GM23248 (cell line): ENCODE measurements around the gene CLEC16A. TPM values are rescaled to one million over a fixed set of nuclear protein-coding genes. Genes with fewer than 3 reads are reported as not detected.
A peak's percentile ranks its signal among the peaks of the same experiment; 100 is the strongest.

Experiments
- DNase-seq: peaks from one replicate; pipeline ENCODE4 v3.0.0-alpha.2; 2015
- H2AFZ ChIP-seq: fragments of 200-600 bp; sonication (generic); 2 replicates; pipeline ENCODE4 v1.6.1; 2016; ENCODE audit warnings: antibody characterized with exemption
- H3F3A ChIP-seq: fragments of 200-600 bp; sonication (generic); 2 replicates; pipeline ENCODE4 v1.6.1; 2016; ENCODE audit warnings: mild to moderate bottlenecking, antibody characterized with exemption, mixed run types; ENCODE audit not compliant: insufficient read depth
- H3K27ac ChIP-seq: fragments of 200-600 bp; sonication (generic); 2 replicates; pipeline ENCODE4 v1.5.1; 2016; ENCODE audit warnings: mild to moderate bottlenecking
- H3K27me3 ChIP-seq: fragments of 200-600 bp; sonication (generic); replicated peaks from 2 replicates; pipeline ENCODE4 v1.6.1; 2016; ENCODE audit warnings: mild to moderate bottlenecking; ENCODE audit not compliant: insufficient read depth
- H3K36me3 ChIP-seq: fragments of 200-600 bp; sonication (generic); 2 replicates; pipeline ENCODE4 v1.6.1; 2016; ENCODE audit warnings: low read depth, mild to moderate bottlenecking
- H3K4me1 ChIP-seq: fragments of 200-600 bp; sonication (generic); 2 replicates; pipeline ENCODE4 v1.6.1; 2016; ENCODE audit warnings: mild to moderate bottlenecking; ENCODE audit not compliant: insufficient read depth
- H3K4me2 ChIP-seq: fragments of 200-600 bp; sonication (generic); one replicate; pipeline ENCODE4 v1.6.1; 2016; ENCODE audit warnings: mild to moderate bottlenecking; ENCODE audit not compliant: unreplicated experiment
- H3K4me3 ChIP-seq: fragments of 200-600 bp; sonication (generic); 2 replicates; pipeline ENCODE4 v1.5.1; 2016; ENCODE audit warnings: mild to moderate bottlenecking
- H3K79me2 ChIP-seq: fragments of 200-600 bp; sonication (generic); 2 replicates; pipeline ENCODE4 v1.6.1; 2016; ENCODE audit warnings: mild to moderate bottlenecking; ENCODE audit not compliant: insufficient read depth
- H3K9ac ChIP-seq: fragments of 200-600 bp; sonication (generic); 2 replicates; pipeline ENCODE4 v1.6.1; 2016; ENCODE audit warnings: mild to moderate bottlenecking
- H3K9me2 ChIP-seq: fragments of 200-600 bp; sonication (generic); 2 replicates; pipeline ENCODE4 v1.6.1; 2016; ENCODE audit warnings: mixed run types, mild to moderate bottlenecking, moderate library complexity; ENCODE audit not compliant: insufficient read depth
- H3K9me3 ChIP-seq: fragments of 200-600 bp; sonication (generic); one replicate; pipeline ENCODE4 v1.6.1; 2017; ENCODE audit warnings: low read depth
- H4K20me1 ChIP-seq: fragments of 200-600 bp; sonication (generic); 2 replicates; pipeline ENCODE4 v1.6.0; 2016; ENCODE audit not compliant: insufficient read depth
- EZH2 ChIP-seq: fragments of 200-600 bp; sonication (generic); IDR thresholded peaks from 2 replicates; pipeline ENCODE4 v1.6.1; 2018; ENCODE audit warnings: antibody characterized with exemption, mild to moderate bottlenecking; ENCODE audit not compliant: insufficient read depth, poor library complexity, severe bottlenecking
- EZH2phosphoT487 ChIP-seq: fragments of 200-600 bp; sonication (generic); IDR thresholded peaks from 2 replicates; pipeline ENCODE4 v1.6.1; 2018; ENCODE audit warnings: antibody characterized with exemption, moderate library complexity, mild to moderate bottlenecking, low read depth; ENCODE audit not compliant: insufficient read depth
- WGBS, 2 experiments: methylation state at CpG; one replicate each; pipeline ENCODE4 v1.1.6; 2015 to 2017; ENCODE audit warnings: low lambda C conversion rate in 2 of 2, low coverage in 1 of 2; ENCODE audit errors: missing lambda C conversion rate in 2 of 2; 5-methylcytosine and 5-hydroxymethylcytosine counted together
- in situ Hi-C: fragments of 300-500 bp; cut with MboI; formaldehyde crosslinking; loops from 2 replicates; pipeline ENCODE4 v1.15.0; 2020
- polyA plus RNA-seq: library from polyadenylated mRNA; unstranded; fragments of >200 nt; fragmentation: Nextera tagmentation; extraction: Ambion mirVana; gene quantifications from 2 replicates; pipeline ENCODE4 v1.2.1, GENCODE V29; 2016
- total RNA-seq: library from RNA; depleted of rRNA; stranded (reverse); fragments of >200 nt; shearing (Covaris generic); gene quantifications from 2 replicates; pipeline ENCODE4 v1.2.3, GENCODE V29; 2014

Gene CLEC16A
- total and polyA plus RNA-seq, 2 experiments from 2014 or later: 13.2 to 21.4 TPM

DNA sequence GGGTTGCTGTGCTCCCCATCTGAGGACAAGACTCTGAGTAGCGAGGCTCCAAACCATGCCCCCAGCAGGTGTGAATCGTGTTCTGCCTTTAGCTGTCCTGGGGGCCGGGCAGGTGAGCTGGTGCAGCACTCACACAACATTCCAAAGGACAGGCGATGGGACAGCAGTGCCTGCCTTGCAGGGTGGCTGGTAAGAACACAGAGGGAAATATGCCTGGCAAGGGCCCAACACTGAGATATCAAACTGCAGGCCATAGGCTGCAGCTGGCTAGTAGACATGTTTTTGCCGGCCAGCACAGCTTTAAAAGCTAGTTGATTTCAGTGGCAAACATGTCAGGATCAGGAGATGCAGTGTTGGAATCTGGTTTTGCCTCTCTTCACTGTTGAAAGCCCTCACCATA is 23.6 kb downstream of the CLEC16A start:
- no peaks in the 10 kb centered on the region for H3F3A ChIP-seq
- H3K4me3 ChIP-seq: no peak overlapping the region
- H3K4me2 ChIP-seq: no peak overlapping the region
- WGBS, 2 experiments: 79 to 87% methylated on average over 5 of the region's 5 CpGs
- DNase-seq: no peak
- no peak overlapping the region for H3K9ac ChIP-seq
- H3K9me3 ChIP-seq: no peaks in the 10 kb centered on the region
- in situ Hi-C loops: loop anchor here (10.0 to 25.0 kb wide), 3 partner anchors 287 to 719 kb away; partner anchors contain the start of gene SOCS1
- no peak overlapping the region for H3K27ac ChIP-seq
- no peak overlapping the region for H2AFZ ChIP-seq
- H3K4me1 ChIP-seq: peaks cover 10% of the 10 kb centered on the region
- H3K79me2 ChIP-seq: no peaks in the 10 kb centered on the region; the same call in 1 of the 2 replicates
- no peak for TF ChIP-seq EZH2phosphoT487
- no peak for TF ChIP-seq EZH2
- peaks cover 11% of the 10 kb centered on the region for H3K36me3 ChIP-seq
- no peaks in the 10 kb centered on the region for H3K9me2 ChIP-seq
- no peaks in the 10 kb centered on the region for H3K27me3 ChIP-seq
- no peaks in the 10 kb centered on the region for H4K20me1 ChIP-seq

DNA sequence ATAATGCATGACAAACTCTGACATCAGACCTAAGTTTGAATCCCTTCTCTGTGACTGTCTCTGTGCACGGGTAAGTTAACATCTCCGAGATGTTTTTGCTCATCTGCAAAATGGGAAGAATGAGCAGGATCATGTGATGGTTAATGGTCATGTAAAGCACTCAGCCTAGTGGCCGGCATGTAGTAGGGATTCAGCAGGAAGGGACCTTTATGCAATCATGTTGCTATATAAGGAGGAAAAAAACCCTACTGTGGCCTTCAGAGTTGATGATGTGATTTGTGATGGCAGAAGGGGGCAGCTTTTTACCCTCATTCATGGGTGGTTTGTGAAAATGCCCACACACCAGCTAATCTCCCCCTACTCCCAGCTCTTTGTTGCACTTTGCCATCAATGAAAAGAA is 24.1 kb downstream of the CLEC16A start:
- WGBS, 2 experiments: 100% methylated on average over 3 of the region's 3 CpGs
- Histone ChIP-seq H3F3A (no peaks in the 10 kb centered on the region), H3K27ac (no peak overlapping the region), H3K4me2 (no peak overlapping the region), H3K36me3 (peaks cover 11% of the 10 kb centered on the region), H3K4me1 (peaks cover 10% of the 10 kb centered on the region), H3K9me2 (no peaks in the 10 kb centered on the region), H2AFZ (no peak overlapping the region), H3K79me2 (no peaks in the 10 kb centered on the region; the same call in 1 of the 2 replicates), H3K9ac (no peak overlapping the region), H4K20me1 (no peaks in the 10 kb centered on the region), H3K9me3 (no peaks in the 10 kb centered on the region), H3K27me3 (no peaks in the 10 kb centered on the region), H3K4me3 (no peak overlapping the region)
- no peak for TF ChIP-seq EZH2phosphoT487
- TF ChIP-seq EZH2: no peak
- in situ Hi-C loops: loop anchor here (10.0 to 25.0 kb wide), 3 partner anchors 286 to 719 kb away; partner anchors contain the start of gene SOCS1
- DNase-seq: no peak

DNA sequence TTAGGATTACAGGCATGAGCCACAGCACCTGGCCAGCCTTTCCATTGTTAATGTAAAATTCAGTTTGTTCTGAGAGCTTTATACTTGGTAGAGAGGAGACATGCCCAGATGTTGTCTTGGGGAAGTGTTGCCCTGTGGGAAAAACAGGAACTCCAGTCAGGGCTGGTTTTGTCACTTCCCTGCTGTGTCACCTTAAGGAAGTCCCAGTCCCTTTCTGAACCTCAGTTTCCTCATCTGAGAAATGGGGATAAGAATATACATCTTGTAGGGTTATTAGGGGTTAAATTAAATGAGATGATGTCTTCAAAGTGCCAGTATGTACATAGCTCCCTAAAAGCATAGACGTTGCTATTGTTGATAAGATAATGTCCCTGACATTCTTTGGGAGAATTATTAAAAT is 25.3 kb downstream of the CLEC16A start:
- no peaks in the 10 kb centered on the region for H3K27me3 ChIP-seq
- no peaks in the 10 kb centered on the region for H3F3A ChIP-seq
- WGBS, 2 experiments: 17% methylated on average over 1 of the region's 1 CpG
- no peaks in the 10 kb centered on the region; the same call in 1 of the 2 replicates for H3K79me2 ChIP-seq
- H3K36me3 ChIP-seq: peaks cover 11% of the 10 kb centered on the region
- DNase-seq: no peak
- H3K9me2 ChIP-seq: no peaks in the 10 kb centered on the region
- no peak overlapping the region for H3K27ac ChIP-seq
- in situ Hi-C loops: loop anchor here (10.0 to 25.0 kb wide), 3 partner anchors 285 to 718 kb away; partner anchors contain the start of gene SOCS1
- no peak overlapping the region for H3K4me3 ChIP-seq
- H3K9ac ChIP-seq: no peak overlapping the region
- H3K9me3 ChIP-seq: no peaks in the 10 kb centered on the region
- no peak overlapping the region for H3K4me2 ChIP-seq
- no peaks in the 10 kb centered on the region for H4K20me1 ChIP-seq
- H3K4me1 ChIP-seq: peaks cover 5% of the 10 kb centered on the region; the same call in 1 of the 2 replicates
- H2AFZ ChIP-seq: no peak overlapping the region
- TF ChIP-seq EZH2 (no peak), EZH2phosphoT487 (no peak)

DNA sequence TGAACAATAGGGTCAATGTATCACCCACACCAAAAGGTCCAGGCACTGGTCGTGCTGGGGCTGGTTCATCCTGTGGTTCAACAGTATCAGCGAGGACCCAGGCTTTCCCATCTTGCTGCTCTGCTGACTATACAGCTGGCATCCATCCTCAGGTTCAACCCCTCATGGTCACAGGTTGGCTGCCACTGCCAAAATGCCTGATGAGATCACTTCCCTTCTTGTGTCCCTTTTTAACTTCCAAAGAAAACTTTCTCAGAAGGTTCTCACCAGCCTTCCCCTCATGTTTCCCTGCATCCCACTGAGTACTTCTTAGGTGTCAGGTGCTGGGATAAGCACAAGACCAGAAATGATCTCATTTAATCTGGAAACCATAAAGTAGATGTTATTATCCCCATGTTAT is 25.7 kb downstream of the CLEC16A start:
- no peak overlapping the region for H3K4me2 ChIP-seq
- H3F3A ChIP-seq: no peaks in the 10 kb centered on the region
- peak; percentile 41 for DNase-seq
- no peak overlapping the region for H3K4me3 ChIP-seq
- peaks cover 11% of the 10 kb centered on the region for H3K36me3 ChIP-seq
- TF ChIP-seq EZH2phosphoT487 (no peak), EZH2 (no peak)
- H3K4me1 ChIP-seq: peaks cover 5% of the 10 kb centered on the region; the same call in 1 of the 2 replicates
- no peaks in the 10 kb centered on the region for H3K27me3 ChIP-seq
- no peaks in the 10 kb centered on the region for H3K9me2 ChIP-seq
- H4K20me1 ChIP-seq: no peaks in the 10 kb centered on the region
- no peaks in the 10 kb centered on the region for H3K9me3 ChIP-seq
- H3K9ac ChIP-seq: no peak overlapping the region
- H3K79me2 ChIP-seq: no peaks in the 10 kb centered on the region; the same call in 1 of the 2 replicates
- in situ Hi-C loops: loop anchor here (25.0 kb wide), 1 partner anchor 717 kb away; no protein-coding TSS in a partner anchor
- H2AFZ ChIP-seq: no peak overlapping the region
- no peak overlapping the region for H3K27ac ChIP-seq
- 77 to 81% methylated on average over 2 of the region's 2 CpGs for WGBS, 2 experiments

DNA sequence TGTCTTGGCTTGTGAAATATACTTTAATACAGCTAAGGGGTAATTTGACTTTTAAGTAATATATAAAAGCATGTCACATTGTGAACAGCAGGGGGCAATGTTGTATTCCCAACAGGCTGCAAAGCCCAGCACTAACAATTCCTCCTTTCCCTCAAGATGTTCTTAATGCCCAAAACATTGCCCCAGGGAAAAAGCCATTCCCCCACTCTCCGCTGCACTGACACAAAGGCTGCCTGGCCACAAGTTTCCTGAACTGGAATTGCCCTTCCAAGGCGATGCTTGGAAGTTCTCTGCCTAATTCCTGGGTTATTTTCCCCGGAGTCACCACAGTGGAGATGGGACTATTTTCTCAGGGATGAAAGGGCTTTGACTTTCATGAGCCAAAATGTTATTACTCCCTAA is 27.2 kb downstream of the CLEC16A start:
- no peaks in the 10 kb centered on the region for H3K9me3 ChIP-seq
- peaks cover 5% of the 10 kb centered on the region; the same call in 1 of the 2 replicates for H3K4me1 ChIP-seq
- H3K4me2 ChIP-seq: peak overlapping the region; percentile 38
- no peaks in the 10 kb centered on the region for H3K9me2 ChIP-seq
- H3K9ac ChIP-seq: no peak overlapping the region
- peaks cover 11% of the 10 kb centered on the region for H3K36me3 ChIP-seq
- H3K27ac ChIP-seq: no peak overlapping the region
- in situ Hi-C loops: loop anchor here (25.0 kb wide), 1 partner anchor 716 kb away; no protein-coding TSS in a partner anchor
- TF ChIP-seq EZH2: no peak
- no peak for TF ChIP-seq EZH2phosphoT487
- H3K79me2 ChIP-seq: no peaks in the 10 kb centered on the region
- no peaks in the 10 kb centered on the region for H3K27me3 ChIP-seq
- no peaks in the 10 kb centered on the region for H3F3A ChIP-seq
- DNase-seq: peak; percentile 88
- no peak overlapping the region for H3K4me3 ChIP-seq
- WGBS, 2 experiments: 2 to 11% methylated on average over 3 of the region's 3 CpGs
- H2AFZ ChIP-seq: no peak overlapping the region
- H4K20me1 ChIP-seq: no peaks in the 10 kb centered on the region
